GM12874 (cell line): Measurements from ENCODE around the gene MRFAP1.

Experiments used
- TF ChIP-seq, protein P1 (sequence below): IDR thresholded peaks from 2 replicates; pipeline ENCODE4 v1.5.1; 2011; ENCODE audit warnings: low read depth, mild to moderate bottlenecking, control low read depth, low read length, moderate library complexity; ENCODE audit not compliant: insufficient read depth

MRFAP1 gene

DNA sequence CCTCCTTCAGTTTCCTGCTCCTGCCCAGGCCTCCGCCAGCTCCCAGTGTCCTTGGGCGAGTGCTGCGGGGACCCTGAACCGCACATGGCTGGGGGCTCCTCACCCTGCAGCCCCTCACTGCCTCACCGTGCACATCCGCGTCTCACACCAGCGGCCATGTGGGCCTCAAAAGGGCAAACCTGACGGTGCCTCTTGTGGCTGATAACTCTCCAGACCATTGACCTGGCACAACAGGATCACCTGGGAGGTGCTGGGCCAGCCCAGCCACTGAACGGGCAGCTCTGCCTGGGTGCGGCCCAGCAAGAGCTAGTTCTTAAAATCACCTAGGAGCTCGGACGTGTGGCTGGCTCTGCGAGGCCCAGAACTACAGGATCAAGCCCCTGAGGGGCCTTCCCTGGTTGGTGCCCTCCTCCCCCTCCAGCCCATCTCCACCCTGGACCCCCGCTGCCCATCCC is 49.0 kb downstream of the MRFAP1 start:
- TF ChIP-seq, protein P1, sequence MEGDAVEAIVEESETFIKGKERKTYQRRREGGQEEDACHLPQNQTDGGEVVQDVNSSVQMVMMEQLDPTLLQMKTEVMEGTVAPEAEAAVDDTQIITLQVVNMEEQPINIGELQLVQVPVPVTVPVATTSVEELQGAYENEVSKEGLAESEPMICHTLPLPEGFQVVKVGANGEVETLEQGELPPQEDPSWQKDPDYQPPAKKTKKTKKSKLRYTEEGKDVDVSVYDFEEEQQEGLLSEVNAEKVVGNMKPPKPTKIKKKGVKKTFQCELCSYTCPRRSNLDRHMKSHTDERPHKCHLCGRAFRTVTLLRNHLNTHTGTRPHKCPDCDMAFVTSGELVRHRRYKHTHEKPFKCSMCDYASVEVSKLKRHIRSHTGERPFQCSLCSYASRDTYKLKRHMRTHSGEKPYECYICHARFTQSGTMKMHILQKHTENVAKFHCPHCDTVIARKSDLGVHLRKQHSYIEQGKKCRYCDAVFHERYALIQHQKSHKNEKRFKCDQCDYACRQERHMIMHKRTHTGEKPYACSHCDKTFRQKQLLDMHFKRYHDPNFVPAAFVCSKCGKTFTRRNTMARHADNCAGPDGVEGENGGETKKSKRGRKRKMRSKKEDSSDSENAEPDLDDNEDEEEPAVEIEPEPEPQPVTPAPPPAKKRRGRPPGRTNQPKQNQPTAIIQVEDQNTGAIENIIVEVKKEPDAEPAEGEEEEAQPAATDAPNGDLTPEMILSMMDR, result no peak
